K562 (cell line): Measurements from ENCODE around the gene INTS1. TPM values are rescaled to one million over a fixed set of nuclear protein-coding genes. Genes with fewer than 3 reads are reported as not detected.

ENCODE experiments used
- ATAC-seq: fragments of 200-7000 bp; cut with Tn5 transposase; 3 replicates; pipeline ENCODE4 v1.9.1; 2020; ENCODE audit warnings: moderate library complexity
- BruUV-seq: library from RNA; stranded (reverse); fragments of 400-500 nt; replicated peaks from 2 replicates; lab custom pipeline; 2021; lab: Mats Ljungman, UMichigan
- CTCF ChIA-PET: fragments of 300-600 bp; formaldehyde crosslinking; extraction: SDS; loops from one replicate; lab custom pipeline; 2021; ENCODE audit warnings: low intra/inter-chr PET ratio; lab: Yijun Ruan, JAX
- POLR2A ChIA-PET: fragments of 300-600, 350-650 bp; sonication (Branson Sonifier 250); formaldehyde crosslinking; extraction: SDS; loops from one replicate; lab custom pipeline; 2021; ENCODE audit warnings: antibody characterized with exemption, inconsistent platforms; lab: Yijun Ruan, JAX
- DNase-seq, 4 experiments: peaks; one replicate each; pipeline versions ENCODE4 v3.0.0 to v3.0.0-alpha.2; 2011 to 2018; ENCODE audit warnings: low spot score in 3 of 4, mixed read lengths in 3 of 4; ENCODE audit errors: extremely low read depth in 1 of 4
- FAIRE-seq: peaks from 2 replicates; lab custom pipeline; 2011; peaks lifted over from hg19 to GRCh38; lab: Jason Lieb, UNC
- H2AFZ ChIP-seq: 2 replicates; pipeline ENCODE4 v1.6.0; 2011; ENCODE audit warnings: low read depth, low read length, control low read depth, inconsistent platforms
- H3K27ac ChIP-seq: fragments of 200-600 bp; 3 replicates; pipeline ENCODE4 v1.8.0; 2011; ENCODE audit warnings: low read depth, mild to moderate bottlenecking, control low read depth, inconsistent platforms, low read length, moderate library complexity, mixed read lengths; ENCODE audit errors: extremely low read depth
- H3K27me3 ChIP-seq, 2 experiments: fragments of 300-600 bp in 1 of 2; 2 replicates in 1 of 2; 3 replicates in 1 of 2; pipeline versions ENCODE4 v1.6.0 to v1.8.0; 2011; ENCODE audit warnings: inconsistent platforms in 2 of 2, low read length in 2 of 2, mild to moderate bottlenecking in 1 of 2, mixed read lengths in 1 of 2, moderate library complexity in 1 of 2; ENCODE audit not compliant: control insufficient read depth in 2 of 2, insufficient read depth in 2 of 2
- H3K36me3 ChIP-seq: fragments of 300-600 bp; 3 replicates; pipeline ENCODE4 v1.8.0; 2011; ENCODE audit warnings: mild to moderate bottlenecking, low read length, inconsistent platforms; ENCODE audit not compliant: control insufficient read depth, insufficient read depth
- H3K4me1 ChIP-seq, 2 experiments: fragments of 200-600 bp in 1 of 2; replicated peaks in 1 of 2; 2 replicates in 1 of 2; 3 replicates in 1 of 2; pipeline versions ENCODE4 v1.5.1 to v1.8.0; 2011; ENCODE audit warnings: inconsistent platforms in 2 of 2, low read length in 2 of 2, mild to moderate bottlenecking in 1 of 2, mixed read lengths in 1 of 2, moderate library complexity in 1 of 2; ENCODE audit not compliant: control insufficient read depth in 2 of 2, insufficient read depth in 2 of 2
- H3K4me2 ChIP-seq: 2 replicates; pipeline ENCODE4 v1.6.1; 2011; ENCODE audit warnings: low read length, control low read depth, inconsistent platforms, mixed read lengths; ENCODE audit not compliant: insufficient read depth
- H3K4me3 ChIP-seq: fragments of 200-600 bp; sonication (generic), shearing (Covaris generic); 2 replicates; pipeline ENCODE4 v1.5.1; 2016; ENCODE audit warnings: control low read depth, inconsistent platforms
- H3K79me2 ChIP-seq: fragments of 200-600 bp; 3 replicates; pipeline ENCODE4 v1.8.0; 2011; ENCODE audit warnings: low read length, inconsistent platforms; ENCODE audit not compliant: control insufficient read depth, insufficient read depth
- H3K9ac ChIP-seq, 2 experiments: 2 replicates each; pipeline versions ENCODE4 v1.6.0 to v1.6.1; 2011; ENCODE audit warnings: low read depth in 2 of 2, low read length in 2 of 2, control low read depth in 1 of 2, inconsistent platforms in 1 of 2, mild to moderate bottlenecking in 1 of 2, mixed read lengths in 1 of 2; ENCODE audit not compliant: insufficient read depth in 1 of 2
- H3K9me1 ChIP-seq: one replicate; pipeline ENCODE4 v1.6.0; 2011; ENCODE audit warnings: inconsistent platforms, mild to moderate bottlenecking, low read length, moderate library complexity; ENCODE audit not compliant: control insufficient read depth, insufficient read depth
- H3K9me3 ChIP-seq: replicated peaks from 2 replicates; pipeline ENCODE4 v1.5.1; 2011; ENCODE audit warnings: low read depth, low read length, inconsistent platforms; ENCODE audit not compliant: control insufficient read depth, insufficient read depth
- H4K20me1 ChIP-seq: replicated peaks from 2 replicates; pipeline ENCODE4 v1.6.1; 2011; ENCODE audit warnings: low read length, inconsistent platforms, mixed read lengths; ENCODE audit not compliant: control insufficient read depth, insufficient read depth
- POLR2G ChIP-seq: fragments of 200-400 bp; formaldehyde crosslinking; IDR thresholded peaks from 2 replicates; pipeline ENCODE4 v1.6.1; 2017; ENCODE audit warnings: low read depth, mild to moderate bottlenecking, antibody characterized with exemption, low read length, moderate library complexity
- ZNF239 ChIP-seq: fragments of 250-450 bp; sonication (Bioruptor Pico); IDR thresholded peaks from 2 replicates; pipeline ENCODE4 v1.4.0; 2020; ENCODE audit warnings: mild to moderate bottlenecking
- ZZZ3 ChIP-seq: fragments of 450-650 bp; IDR thresholded peaks from 2 replicates; pipeline ENCODE4 v1.6.1; 2016; ENCODE audit warnings: antibody characterized with exemption, mild to moderate bottlenecking, moderate library complexity
- WGBS: fragments of 100-300 bp; shearing (Covaris generic); methylation state at CpG from one replicate; pipeline ENCODE4 v1.1.6; 2016; ENCODE audit warnings: low coverage, mixed read lengths; ENCODE audit not compliant: insufficient coverage; ENCODE audit errors: missing lambda C conversion rate; 5-methylcytosine and 5-hydroxymethylcytosine counted together
- in situ Hi-C: fragments of 300-500 bp; cut with MboI; formaldehyde crosslinking; loops from 4 replicates; pipeline ENCODE4 v1.15.0; 2018; ENCODE audit warnings: inconsistent platforms, mixed read lengths
- intact Hi-C: fragments of 100-400 bp; cut with micrococcal nuclease; formaldehyde crosslinking; loops from 2 replicates; pipeline ENCODE4 v1.14.2; 2022
- polyA plus RNA-seq, 8 experiments: library from polyadenylated mRNA; depleted of rRNA in 4 of 8; stranded (reverse) in 5 of 8; unstranded in 3 of 8; fragments of >200 nt; fragmentation: Nextera tagmentation in 2 of 8; fragmentation: Illumina TruSeq in 1 of 8; extraction: Ambion mirVana in 2 of 8; extraction: Trizol in 1 of 8; gene quantifications; 2 replicates each; pipeline versions ENCODE4 v1.2.1 to v1.2.3, GENCODE V29; 2011 to 2014; ENCODE audit warnings: inconsistent platforms in 1 of 8, missing spikeins in 1 of 8
- total RNA-seq, 7 experiments: library from RNA; depleted of rRNA in 6 of 7; stranded (reverse); fragments of >200 nt in 6 of 7; fragmentation: Illumina TruSeq in 2 of 7; extraction: Trizol in 2 of 7; gene quantifications; 2 replicates each; pipeline versions ENCODE4 v1.2.1 to v1.2.3, GENCODE V29; 2011 to 2021; ENCODE audit warnings: low replicate concordance in 1 of 7
- TF ChIP-seq, protein P1 (sequence below): sonication (generic); formaldehyde crosslinking; IDR thresholded peaks from 2 replicates; pipeline ENCODE4 v1.8.1; 2023; ENCODE audit warnings: mild to moderate bottlenecking, missing genetic modification reagents

The INTS1 gene
- total and polyA plus RNA-seq, 9 of the 15 experiments (the other 6 are each of a cell fraction or from before 2014, with no cell fraction given) = 0.34 to 119 (median 18.5) TPM

DNA sequence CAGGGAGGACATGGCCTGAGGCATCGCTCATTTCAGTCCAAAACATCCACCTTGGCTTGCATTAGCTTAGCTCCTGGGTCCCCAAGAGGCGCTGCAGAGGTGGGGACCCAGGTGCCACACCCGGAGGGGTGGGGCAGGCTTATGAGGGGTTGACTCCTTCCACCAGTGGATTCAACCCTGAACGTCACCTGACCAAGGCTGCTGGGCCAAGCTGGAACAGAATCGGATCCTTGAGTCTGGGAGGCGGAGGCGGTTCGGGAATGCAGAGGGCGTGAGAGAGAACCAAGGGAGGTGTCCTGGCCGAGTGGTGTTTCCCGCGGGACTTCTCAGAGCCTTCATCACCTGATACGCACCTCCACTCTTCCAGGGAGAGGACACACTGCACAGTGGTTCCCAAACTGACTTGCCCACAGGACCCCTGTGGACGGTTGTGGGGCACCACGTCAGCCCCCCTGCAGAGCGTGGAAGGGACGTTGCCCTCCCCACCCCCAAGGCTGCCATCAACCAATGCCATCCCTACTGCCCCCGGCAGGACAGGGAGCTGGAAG, 40.4 kb downstream of the INTS1 start:
- peaks cover 31 to 83% of the 10 kb centered on the region in 2 experiments for H3K4me1 ChIP-seq
- no peaks in the 10 kb centered on the region for H3K9me1 ChIP-seq
- no peak overlapping the region for H3K27ac ChIP-seq
- in situ Hi-C loops = no loop called here
- H3K9ac ChIP-seq = peak overlapping the region in 1 of 2 experiments; percentile 89; a peak in 2 of 4 replicates
- DNase-seq = peak in 1 of 4 experiments; percentile 34
- H3K79me2 ChIP-seq = peaks cover 18% of the 10 kb centered on the region
- no peak overlapping the region for H2AFZ ChIP-seq
- H3K4me2 ChIP-seq = no peak overlapping the region; the same call in 1 of the 2 replicates
- no peaks in the 10 kb centered on the region for H3K9me3 ChIP-seq
- H3K27me3 ChIP-seq = no peaks in the 10 kb centered on the region
- TF ChIP-seq ZZZ3 = no peak
- TF ChIP-seq ZNF239 (CRISPR knock-in tag) = peak; percentile 97
- peak; percentile 27; the same call in 1 of the 2 replicates for TF ChIP-seq POLR2G
- TF ChIP-seq, protein P1, sequence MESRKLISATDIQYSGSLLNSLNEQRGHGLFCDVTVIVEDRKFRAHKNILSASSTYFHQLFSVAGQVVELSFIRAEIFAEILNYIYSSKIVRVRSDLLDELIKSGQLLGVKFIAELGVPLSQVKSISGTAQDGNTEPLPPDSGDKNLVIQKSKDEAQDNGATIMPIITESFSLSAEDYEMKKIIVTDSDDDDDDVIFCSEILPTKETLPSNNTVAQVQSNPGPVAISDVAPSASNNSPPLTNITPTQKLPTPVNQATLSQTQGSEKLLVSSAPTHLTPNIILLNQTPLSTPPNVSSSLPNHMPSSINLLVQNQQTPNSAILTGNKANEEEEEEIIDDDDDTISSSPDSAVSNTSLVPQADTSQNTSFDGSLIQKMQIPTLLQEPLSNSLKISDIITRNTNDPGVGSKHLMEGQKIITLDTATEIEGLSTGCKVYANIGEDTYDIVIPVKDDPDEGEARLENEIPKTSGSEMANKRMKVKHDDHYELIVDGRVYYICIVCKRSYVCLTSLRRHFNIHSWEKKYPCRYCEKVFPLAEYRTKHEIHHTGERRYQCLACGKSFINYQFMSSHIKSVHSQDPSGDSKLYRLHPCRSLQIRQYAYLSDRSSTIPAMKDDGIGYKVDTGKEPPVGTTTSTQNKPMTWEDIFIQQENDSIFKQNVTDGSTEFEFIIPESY (CRISPR knock-in tag) = peak; percentile 17; the same call in 1 of the 2 replicates
- TF ChIP-seq, all 486 proteins: peak for 3
- FAIRE-seq = no peak
- no TSS peak for BruUV-seq
- H3K36me3 ChIP-seq = no peaks in the 10 kb centered on the region
- ChIA-PET POLR2A (interaction anchor here (0.6 to 1.6 kb wide), 2 partner anchors 15 to 665 kb away, joined by 3 to 5 read pairs; no protein-coding TSS in a partner anchor), CTCF (no interaction called here)
- H4K20me1 ChIP-seq = no peaks in the 10 kb centered on the region
- WGBS = 74% methylated on average over 18 of the region's 18 CpGs
- no peak for ATAC-seq
- H3K4me3 ChIP-seq = no peak overlapping the region
- intact Hi-C loops = loop anchor here (5.0 kb wide), 1 partner anchor 46 kb away; no protein-coding TSS in a partner anchor
